ENCODE measurements around the gene ZFPM1.
A peak's percentile ranks its signal among the peaks of the same experiment; 100 is the strongest.

ZFPM1 gene

DNA sequence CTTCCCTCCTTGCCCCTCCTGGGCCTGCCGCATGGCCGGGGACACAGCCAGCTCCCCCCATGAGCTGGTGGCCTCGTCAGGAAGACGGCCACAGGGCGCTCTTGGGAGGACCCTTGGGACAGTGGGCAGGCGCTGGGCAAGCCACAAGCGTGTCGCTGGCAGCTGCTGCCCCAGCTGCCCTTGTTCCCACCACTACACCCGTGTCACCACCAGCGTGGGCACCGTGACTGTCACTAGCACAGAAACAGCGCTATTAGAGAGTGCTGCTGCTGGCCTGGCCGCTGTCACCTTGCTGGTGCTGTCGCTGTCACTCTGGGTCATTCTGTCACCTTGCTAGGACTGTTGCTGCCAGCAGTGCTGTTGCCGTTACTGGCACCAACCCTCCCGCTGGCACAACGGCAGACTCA lies 47.2 kb downstream of the ZFPM1 start:
- no peak for DNase-seq

DNA sequence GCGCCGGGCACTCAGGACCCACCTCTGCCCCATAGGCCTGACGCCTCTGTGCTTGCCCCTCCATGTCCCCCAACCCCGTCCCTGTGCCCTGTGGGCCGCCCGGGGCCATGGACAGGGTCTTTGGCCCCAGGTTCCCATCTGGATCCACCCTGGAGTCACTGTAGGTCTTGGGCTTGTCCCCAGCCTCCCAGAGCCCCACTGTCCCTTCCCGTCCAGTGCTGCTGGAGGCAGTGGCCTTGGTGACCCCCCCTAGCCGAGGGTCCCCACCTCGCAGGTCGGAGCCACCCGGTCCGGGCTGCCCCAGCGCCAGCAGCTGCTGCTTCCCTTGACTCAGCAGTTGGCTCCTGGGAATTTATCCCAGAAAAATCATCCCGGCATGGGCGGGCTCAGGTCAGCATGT lies 49.3 kb downstream of the ZFPM1 start:
- DNase-seq: no peak

DNA sequence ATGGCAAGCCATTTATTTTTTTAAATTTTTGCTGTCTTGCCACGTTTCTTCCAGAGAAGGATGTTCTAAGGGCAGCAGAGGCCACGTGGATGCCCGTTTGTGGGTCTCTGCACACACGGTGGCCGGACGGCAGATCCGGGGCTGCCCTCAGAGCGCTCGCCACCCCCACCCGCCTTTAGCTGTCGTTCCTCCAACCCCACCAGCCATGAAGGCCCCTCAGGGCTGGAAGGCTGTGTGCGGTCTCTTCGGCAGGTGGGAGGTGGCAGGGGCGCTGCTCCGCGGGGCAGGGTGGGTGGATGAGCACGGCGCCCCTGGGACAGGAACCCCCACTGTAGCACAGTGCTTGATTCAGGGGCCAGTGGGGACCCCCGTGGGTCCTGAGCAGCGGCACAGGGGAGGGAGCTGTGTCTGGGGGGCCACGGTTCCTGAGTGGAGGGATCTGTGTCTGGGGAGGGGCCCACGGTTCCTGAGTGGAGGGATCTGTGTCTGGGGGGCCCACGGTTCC lies 49.7 kb downstream of the ZFPM1 start:
- no peak for DNase-seq

DNA sequence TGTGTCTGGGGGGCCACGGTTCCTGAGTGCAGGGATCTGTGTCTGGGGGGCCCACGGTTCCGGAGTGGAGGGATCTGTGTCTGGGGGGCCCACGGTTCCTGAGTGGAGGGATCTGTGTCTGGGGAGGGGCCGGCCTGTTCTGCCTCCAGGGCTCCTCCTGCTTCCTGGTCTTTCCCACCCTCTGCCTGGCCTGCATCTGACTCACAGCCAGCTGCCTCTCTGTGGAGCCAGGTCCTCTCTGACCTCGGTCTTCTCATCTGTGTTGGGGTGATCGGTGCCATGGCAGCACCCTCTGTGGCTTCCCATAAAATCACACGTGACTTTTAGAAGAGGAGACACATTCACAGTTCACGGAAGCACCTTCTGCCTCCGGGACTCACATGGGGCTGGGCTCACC lies 50.3 kb downstream of the ZFPM1 start:
- DNase-seq: no peak

DNA sequence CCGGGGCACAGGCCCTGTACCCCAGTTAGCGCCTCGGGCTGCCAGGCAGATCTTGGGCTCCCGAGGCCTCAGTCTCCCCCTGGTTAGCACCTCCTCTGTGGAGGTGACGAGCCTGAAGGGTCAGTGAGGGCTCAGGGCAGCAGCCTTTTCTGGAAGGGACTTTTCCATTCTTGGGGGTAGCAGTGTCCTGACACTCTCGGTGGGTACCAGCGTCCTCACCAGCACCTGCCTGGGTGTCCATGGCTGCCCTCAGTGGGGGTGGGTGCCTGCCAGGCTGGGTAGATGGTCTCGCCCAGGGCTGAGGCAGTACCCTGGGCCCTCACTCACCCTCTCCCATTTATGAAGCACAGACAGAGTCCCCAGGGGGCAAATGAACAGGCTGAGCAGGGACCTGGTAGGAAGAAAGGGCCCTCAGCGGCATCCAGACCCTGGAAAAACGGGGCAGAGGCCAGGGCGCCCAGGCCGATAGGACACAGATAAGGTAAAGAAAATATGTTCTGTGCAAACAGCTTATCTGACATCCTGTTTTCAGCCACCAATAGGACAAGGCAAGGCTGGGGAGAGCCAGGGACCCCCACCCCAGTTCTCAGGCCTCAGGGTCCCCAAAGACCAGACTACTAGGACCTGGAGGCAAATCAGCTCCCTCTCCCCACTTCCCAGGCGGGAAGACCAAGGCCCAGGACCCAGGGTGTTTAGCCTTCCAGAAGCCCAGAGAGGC lies 50.9 kb downstream of the ZFPM1 start:
- DNase-seq: no peak

DNA sequence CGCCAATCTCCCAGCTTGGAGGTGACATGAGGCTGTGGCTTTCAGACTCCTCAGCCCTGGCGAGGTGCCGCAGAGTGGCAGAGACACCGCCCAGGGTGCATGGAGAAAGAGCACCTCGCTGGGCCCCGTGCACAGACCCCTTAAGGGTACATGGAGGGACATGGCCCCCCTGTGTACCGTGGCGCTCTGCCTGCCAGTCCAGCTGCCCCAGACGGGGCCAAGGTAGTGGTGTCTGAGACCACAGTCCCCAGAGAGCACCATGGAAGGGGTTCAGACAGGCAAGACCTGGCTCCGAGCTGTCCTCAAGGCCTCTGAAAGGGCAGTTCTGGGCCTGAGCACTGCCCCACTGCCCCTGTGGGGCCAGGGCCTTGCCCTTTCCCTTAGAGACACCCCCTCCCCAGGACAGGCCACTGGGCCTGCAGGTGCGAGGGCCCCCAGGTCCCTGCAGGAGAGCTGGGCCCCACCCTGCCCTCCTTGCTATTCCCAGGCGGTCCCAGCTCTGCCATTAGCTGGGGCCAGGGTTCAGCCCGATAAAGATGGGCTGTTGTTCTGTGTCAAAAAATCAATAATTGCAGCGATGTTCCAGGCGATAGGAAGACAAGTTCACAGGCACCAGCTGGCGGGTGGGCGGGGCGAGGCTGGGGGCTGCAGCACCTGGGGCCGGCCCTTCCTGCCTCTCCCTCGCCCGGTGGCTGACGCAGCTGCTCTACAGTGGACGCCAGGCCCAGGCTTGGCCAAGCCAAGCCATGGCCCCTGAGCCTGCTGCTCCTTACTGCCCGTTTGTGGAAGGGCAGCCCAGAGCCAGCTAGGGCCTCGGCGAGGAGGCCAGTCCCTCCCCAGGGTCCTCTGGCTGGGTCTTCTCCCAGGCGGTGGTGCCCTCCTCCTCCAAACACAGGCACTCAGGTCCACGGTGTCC lies 51.7 kb downstream of the ZFPM1 start:
- DNase-seq: no peak

DNA sequence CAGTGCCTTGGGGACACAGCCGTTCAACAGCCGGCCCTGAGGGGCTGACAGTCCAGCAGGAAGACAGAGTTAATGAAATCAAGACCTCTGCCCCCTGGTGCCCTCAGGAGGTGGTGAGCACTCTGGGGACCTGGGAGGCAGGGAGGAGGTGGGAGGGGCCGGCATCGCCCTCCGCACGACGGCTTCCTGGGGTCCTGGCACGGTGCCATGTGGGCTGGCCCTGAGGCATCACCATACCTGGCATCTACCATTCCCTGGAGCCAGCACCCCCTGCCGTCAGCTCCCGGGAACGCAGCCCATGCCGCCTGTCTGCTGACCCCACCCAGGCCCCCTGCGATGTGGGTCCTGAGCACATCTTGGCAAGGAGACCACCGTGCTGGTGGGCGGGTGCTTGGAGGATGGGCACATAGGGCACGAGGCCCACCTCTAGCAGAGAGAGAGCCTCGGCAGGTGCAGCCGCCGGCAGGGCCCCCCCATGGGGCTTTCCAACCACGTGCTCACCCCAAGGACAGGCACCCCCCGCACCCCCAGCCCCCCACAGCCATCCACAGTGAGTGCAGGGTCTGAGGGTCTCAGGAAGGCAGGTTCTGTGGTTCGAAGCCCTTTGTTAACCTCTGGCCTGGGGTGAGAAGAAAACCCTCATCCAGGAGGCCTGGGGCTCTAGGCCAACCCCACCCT lies 52.5 kb downstream of the ZFPM1 start:
- peak in 2 of 4 experiments; percentile 14 to 38 for DNase-seq

DNA sequence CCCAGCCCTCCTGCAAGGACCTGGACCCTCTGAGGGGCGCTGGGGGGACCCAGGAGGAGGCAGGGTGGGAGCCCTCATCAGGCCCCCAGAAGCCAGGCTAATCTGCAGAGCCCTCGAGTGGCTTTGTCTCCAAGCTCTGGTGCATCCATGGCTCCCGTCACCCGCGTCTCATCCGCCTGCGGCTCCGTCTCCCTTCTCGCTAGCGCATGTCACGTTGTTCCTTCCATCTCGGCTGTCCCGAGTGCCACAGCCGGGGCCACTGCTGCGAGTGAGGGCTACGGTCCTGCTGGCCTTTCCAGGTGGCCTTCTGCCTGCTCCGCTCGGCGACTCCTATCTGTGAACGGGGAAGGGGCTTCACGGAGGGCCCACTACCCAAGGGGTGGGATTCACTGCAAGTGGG lies 53.6 kb downstream of the ZFPM1 start:
- DNase-seq: no peak

DNA sequence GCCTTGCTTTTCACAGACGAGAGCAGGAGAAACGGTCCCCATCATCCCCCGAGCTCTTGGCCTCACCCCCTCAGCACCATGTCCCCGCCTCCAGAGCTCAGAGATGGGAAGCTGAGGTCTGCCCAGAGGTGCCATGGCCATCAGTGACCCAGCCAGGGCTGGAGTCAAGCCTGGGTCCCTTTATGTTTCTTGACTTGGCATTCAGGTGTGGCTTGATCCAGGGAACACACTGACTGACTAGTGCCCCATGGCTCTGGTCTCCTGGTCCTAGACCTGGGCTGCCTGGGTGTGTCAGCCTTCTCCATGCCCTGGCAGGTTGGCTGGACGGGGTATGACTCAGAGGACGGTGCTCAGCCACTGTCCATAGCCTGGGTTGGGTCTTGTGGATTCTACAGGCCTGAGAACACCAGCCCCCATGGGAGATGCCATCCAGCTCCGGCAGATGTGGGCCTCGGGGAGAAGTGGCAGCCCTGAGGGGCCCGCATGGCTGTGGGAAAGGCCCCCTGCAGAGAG lies 54.2 kb downstream of the ZFPM1 start:
- no peak for DNase-seq

DNA sequence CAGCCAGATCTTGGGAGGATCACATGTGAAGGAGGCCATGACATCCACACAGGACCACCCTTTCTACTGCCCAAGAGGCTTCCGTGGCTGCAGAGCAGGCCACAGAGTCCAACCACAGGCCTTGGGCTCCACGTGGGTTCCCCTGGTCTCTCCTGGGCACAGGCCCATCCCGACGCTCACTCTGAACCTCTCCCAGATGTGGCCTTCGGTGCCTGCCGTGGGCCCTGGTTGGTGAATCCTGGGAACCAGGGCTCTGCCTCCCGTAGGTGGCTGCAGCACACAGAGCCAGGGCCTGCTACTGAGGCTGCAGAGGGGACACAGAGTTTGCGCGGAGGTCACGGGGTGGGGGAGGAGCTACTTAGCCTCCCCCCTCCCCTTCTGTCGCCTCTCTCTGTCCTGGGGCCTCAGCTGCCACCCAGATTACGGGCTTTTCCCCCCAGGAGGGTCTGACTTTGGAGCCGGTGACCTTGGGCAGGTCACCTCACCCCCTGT lies 55.3 kb downstream of the ZFPM1 start:
- no peak for DNase-seq

DNA sequence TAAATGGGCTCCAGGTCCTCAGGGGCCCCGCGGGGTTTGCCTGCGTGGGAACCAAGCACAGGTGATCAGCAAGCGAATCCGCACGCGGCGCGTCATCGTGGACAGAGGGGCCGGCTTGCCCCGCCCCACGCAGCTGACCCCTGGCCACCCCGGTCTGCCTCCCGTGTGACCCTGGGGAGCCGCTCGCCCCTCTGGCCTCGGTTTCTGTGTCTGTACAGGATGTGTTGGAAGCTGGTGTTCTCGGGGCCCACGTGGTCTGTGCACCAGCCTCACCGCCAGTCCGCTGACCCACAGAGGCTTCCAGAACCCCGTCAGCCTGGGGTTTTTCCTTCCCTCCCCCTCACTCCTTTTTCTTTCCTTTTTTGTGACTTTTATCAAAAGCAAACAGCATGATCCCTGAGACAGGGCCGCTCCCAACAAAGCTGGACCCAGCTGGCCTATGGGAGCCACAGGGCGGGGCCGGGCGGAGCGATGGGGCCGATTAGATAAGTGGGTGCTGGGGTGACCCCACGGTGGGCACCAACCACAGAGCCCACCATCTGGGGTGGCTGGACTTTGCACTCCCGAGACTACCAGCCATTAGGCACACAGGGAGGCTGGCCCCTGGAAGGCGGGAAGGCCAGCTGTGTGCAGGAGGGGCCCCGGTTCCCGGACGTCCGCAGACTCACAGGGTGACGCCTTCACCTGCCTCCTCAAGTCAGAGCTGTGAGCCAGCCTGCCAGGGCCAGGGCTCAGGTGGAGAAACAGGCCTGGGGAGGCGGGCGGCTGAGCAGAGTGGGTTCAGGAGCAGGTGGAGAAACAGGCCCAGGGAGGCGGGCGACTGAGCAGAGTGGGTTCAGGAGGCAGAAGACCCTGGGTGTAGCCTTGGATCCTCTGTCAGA lies 56.0 kb downstream of the ZFPM1 start:
- no peak for DNase-seq

DNA sequence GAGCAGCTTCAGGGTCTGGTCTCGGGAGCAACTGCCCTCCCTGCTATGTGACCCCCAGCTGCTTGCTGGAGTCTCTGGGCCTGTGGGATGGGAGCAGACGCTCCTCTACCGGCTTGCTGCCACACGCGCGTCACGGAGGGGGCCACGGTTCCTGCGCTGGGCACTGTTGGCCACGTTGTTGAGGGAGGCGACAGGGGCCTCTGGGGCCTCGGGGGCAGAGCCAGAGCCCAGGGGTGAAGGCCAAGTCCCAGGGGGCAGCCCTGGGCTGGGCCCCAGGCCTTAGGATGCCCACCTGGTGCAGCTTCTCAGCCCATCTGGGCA lies 56.6 kb downstream of the ZFPM1 start:
- DNase-seq: no peak

DNA sequence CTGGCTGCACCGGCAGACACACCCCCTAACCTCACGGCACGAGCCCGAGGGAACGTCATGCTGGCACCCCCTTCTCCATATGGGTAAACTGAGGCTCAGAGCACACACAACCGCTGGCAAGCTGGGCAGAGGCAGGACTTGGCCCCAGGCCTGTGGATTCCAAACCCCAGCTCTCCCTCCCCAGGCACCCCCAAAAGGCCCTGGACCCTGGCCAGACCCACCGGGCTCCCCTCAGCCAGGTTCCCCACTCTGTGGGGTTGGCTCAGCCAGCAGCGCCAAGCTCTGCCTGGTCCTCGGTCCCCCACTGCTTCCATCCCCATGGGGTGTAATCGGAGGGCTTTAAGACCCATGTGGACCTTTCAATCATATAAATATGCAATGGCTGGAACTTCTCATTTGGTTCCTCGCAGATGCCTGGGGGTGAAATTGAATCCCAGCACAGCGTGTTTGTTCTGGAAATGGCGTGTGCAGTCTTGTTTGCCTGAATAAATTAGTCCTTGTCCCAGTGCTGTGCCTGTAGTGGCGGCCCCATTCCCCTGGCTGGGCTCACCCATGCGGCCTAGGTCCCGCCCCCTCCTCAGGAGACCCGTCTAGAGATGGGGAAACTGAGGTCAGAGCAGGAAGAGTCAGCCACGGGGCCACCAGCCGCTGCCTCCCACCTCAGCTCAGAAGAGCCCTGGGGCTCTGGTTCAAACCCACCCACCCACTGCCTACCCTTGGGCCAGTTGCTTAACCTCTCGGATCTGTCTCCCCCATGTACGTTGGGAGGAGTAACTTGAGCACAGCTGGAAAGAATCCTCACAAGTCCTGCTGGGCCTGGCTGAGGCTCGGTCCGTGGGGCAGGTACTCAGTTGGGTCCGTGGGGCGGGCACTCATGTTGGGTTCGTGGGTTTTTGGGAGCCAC lies 57.3 kb downstream of the ZFPM1 start:
- no peak for DNase-seq

DNA sequence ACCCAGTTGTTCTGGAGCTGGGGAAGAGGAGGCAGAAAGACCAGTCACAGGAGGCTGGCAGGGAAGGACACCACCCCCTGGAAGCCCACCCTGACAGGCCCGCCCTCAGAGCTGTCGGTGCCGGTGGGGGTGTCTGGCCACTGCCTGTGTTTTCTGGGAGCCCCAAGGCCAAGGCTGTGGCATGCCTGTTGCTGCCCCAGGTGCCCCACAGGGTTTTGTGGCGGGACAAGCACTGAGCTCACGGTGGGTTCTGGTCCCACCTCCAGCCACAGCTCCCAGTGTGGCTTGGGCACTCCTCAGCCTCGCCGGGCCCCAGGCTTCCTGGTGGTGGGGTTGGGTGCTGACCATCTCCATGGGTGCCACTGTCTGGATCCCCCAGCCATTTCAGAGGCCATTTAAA lies 58.0 kb downstream of the ZFPM1 start:
- DNase-seq: no peak

DNA sequence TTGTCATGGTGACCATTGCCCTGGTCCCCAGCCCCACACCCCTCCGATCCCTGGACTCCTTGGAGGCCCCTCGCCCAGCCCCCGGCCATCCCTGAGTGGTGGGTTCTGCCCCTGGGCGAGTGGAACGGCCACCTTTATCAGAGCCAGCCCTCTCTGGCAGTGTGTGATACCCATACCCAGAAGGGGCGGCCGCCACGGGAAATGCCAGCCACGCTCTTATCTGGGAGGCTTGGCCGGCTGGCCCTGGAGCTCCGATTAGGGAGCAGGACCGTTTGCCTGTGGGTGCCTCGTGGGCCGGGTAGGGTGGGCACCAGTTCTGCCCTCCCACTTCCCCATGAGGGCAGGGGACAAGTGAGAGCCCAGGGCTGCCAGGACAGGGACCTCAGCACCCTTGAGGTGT lies 58.8 kb downstream of the ZFPM1 start:
- DNase-seq: no peak

DNA sequence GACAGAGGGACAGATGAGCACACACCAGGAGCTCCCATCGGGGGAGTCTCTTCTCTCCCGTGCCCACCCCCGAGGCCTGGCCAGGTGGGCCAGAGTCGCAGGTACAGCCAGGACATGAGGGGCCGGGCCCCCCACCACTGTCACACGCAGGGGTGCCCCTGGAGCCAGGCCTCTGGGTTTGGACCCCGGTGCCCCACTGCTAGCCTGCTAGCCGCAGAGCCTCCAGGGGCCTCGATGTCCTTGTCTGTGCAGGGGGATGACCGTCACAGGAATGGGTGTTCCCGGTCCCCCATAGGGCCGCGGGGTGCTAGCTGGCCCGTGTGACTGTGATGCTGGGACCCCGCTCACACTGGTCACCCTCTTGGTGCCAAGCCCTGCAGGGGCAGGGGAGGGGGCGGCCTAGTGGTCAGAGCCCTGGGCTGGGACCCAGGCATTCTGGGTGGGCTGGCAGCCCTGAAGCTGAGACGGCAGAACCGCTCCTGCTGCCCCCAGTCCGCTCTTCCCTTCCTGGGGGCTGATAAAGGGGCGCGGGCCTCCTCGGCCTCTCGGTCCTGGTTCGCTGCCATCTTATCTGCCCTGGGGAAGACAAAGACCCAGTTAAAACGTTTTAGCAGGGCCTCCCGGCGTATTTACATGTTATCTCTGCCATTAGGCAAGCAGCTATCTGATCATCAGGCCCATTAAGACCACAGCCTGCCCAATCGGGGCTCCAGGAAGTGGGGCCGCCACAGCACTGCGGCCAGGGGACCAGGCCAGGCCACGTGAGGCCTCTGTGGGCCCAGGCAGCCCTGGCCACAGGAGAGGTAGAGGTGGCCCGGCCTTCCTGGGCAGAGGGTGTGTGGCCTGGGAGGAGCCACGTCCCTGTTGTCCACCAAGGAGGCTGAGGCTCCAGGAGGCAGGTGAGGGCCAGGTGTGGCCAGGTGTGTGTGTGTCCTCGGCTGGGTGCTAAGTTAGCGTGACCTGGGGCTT lies 59.9 kb downstream of the ZFPM1 start:
- DNase-seq: no peak

DNA sequence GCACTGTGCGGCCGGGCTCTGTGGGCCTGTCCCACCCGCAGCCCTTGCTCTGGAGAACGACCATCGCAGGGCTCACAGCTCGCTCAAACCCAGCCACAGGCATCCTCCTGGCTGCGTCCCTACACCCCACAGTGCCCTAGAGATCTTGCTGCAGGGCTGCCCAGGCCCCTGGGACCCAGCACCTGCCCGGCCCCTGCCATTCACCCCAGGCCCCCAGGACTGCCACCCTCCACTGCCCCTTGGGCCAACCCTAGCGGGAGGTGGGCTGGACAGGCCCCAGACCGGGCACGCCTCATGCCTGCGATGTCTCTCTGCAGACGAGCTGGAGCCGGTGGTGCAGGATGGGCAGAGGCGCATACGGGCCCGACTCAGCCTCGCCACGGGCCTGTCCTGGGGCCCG lies 61.0 kb downstream of the ZFPM1 start:
- no peak for DNase-seq

DNA sequence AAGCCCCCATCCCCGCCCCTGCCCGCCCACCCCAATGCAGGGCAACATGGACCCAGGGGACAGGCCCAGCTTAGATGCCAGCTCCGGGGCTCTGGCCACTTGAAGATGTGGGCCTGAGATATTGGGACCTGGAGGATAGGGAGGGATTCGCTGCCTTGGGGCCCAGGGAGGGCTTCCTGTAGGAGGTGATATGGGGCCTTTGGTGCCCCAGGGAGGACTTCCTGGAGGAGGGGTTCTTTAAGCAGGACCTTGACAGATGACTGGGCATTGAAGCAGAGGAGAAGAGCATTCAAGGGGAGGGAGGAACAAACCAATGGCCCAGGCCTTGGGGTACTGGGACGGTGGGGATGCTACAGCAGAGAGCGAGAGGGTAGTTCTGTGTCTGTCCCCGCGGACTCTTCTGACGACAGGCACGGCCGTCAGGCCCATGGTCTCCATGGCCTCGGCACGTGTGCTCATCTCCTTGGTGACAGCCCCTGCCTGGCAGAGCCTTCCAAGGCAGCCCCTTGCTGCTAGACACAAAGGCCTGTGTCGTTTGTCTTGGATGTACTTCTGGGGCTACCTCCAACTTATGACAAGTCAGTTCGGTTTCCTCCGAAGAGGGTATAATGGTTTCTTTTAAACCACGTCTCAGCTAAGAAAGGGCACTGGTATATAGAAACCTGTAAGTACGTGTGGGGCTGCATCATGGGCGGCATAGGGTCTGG lies 61.6 kb downstream of the ZFPM1 start:
- DNase-seq: no peak

DNA sequence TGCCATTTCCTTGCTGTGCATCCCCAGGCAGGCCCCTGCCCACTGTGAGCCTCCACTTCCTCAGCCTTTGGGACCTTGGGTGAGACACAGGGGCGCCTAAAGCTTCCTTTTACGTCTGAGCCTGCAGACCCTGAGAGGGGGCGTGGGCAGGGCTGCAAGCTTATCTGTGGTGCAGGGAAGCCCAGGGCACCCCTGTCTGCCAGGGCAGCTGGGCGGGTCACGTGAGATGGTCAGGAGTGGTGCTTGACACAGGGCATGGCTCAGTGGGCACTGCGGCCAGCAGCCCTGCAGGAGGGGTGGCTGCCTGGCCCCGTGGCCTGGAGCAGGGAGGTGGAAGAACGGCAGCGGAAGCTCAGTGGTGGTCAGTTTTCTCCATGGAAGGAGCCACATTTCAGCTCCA lies 62.3 kb downstream of the ZFPM1 start:
- DNase-seq: no peak
